ENCODE results near the gene KLRC2.
"Not testable (repeated sequence)": the region's sequence is repeated elsewhere in the genome, so short reads cannot be mapped to it uniquely, and the experiment has no call there.

The KLRC2 gene

DNA sequence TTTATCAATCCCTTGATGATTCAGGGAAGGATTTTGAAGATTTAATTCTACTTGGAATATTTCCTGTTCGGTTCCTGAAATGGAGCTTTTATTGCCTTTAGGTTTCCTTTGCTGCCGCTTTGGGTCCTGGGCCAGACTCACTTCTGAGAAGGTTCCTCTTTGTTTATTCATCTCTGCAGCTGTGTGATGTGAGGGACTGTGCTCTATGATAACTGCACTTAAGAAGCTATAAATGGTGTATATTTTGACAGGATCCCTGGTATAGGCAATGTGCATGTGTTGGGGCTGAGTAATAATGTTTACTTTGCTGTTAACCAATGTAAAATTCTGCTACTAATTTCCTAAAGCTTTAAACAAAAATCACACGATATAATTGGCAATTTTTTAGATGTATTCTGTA is at the start of gene KLRC2:
KLRC2 (minus strand) TSS at position 195 of the 400 bp plus-strand sequence; CDS start at position 171, 24 bp downstream.
- DNase-seq = not testable (repeated sequence)

DNA sequence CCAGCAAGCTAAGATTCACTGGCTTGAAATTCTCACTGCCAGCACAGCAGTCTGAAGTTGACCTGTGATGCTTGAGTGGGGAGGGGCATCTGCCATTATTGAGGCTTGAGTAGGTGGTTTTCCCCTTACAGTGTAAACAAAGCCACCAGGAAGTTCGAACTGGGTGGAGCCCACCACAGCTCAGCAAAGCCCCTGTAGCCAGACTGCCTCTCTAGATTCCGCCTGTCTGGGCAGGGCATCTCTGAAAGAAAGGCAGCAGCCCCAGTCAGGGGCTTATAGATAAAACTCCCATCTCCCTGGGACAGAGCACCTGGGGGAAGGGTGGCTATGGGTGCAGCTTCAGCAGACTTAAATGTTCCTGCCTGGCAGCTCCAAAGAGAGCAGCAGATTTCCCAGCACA is 46.1 kb upstream of the KLRC2 start:
- DNase-seq = not testable (repeated sequence)

DNA sequence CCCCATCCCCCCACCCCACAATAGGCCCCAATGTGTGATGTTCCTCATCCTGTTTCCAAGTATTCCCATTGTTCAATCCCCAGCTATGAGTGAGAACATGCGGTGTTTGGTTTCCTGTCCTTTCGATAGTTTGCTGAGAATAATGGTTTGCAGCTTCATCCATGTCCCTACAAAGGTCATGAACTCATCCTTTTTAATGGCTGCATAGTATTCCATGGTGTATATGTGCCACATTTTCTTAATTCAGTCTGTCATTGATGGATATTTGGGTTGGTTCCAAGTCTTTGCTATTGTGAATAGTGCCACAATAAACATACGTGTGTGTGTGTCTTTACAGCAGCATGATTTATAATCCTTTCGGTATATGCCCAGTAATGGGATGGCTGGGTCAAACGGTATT is 37.0 kb upstream of the KLRC2 start:
- DNase-seq = not testable (repeated sequence)

DNA sequence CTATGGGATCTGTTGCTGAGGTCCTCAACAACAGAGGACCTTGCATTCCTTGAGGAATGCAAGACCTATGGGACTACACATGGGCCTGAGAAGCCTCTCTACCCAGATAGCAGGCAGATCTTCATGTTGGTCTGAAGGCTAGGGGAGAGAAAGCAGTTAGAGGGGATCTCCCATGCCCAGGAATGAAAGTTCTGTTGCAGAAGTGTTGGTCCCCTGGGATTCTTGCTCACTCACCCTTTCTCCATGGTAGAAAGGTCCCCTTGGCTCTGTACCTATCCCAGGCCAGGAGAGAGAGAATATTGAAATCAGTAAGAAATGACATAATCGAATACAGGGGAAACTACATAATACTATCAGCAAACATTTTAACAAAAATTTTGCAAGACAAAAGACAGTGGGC is 33.9 kb upstream of the KLRC2 start:
- DNase-seq = no peak

DNA sequence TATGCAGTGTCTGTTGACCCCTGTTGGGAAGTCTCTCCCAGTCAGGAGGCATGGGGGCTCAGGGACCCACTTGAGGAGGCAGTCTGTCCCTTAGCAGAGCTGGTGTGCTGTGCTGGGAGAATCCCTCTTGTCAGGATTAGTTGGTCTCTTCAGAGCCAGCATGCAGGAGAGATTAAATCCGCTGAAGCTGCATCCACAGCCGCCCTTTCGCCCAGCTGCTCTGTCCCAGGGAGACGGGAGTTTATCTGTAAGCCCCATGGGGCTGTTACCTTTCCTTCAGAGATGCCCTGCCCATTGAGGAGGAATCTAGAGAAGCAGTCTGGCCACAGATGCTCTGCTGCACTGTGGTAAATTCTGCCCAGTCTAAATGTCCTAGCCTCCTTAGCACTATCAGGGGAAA is 30.5 kb upstream of the KLRC2 start:
- DNase-seq = no peak

DNA sequence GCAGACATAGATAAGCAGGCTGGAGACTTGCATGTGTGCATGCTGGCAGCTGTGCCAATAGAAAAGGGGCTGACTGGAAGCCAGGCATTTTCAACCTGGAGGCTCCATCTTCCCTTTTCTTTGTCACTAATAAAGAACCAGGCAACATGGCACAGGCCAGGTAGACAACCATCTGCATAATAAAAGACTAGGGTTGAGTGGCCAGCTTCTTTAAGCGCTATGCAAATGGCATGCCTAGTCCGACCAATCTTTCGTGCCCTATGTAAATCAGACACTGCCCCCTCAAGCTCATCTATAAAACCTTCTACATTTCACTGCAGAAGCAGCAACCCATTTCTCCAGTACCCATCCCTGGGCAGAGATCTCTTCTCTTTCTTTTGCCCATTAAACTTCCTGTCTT is 21.9 kb upstream of the KLRC2 start:
- DNase-seq = no peak

DNA sequence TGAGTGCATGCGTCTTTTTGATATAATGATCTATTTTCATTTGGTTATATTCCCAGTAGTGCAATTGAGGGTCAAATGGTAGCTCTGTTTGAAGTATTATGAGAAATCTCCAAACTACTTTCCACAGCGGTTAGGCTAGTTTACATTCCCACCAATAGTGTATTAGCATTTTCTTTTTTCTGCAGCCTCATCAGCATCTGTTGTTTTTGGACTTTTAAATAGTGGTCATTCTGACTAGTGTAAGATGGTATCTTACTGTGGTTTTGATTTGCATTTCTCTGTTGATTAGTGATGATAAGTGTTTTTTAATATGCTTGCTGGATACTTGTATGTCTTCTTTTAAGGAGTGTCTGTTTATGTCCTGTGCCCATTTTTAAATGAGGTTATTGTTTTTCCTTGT is 21.0 kb upstream of the KLRC2 start:
- DNase-seq = no peak

DNA sequence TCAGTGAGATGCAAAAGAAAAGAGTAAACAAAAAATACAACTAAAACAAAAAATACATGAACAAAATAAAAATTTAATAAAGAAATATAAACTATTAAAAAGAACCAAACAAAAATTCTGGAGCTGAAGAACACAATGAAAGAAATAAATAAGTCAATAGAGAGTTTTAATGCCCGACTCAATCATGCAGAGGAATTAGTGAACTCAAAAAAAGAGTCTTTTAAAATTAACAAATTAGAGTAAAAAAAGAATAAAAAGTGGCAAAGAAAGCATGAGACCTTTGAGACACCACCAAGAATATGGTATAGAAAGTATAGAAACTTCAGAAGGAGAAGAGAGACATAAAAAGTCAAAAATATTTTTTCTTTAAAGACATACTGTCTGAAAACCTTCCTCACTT is 20.0 kb upstream of the KLRC2 start:
- DNase-seq = no peak

DNA sequence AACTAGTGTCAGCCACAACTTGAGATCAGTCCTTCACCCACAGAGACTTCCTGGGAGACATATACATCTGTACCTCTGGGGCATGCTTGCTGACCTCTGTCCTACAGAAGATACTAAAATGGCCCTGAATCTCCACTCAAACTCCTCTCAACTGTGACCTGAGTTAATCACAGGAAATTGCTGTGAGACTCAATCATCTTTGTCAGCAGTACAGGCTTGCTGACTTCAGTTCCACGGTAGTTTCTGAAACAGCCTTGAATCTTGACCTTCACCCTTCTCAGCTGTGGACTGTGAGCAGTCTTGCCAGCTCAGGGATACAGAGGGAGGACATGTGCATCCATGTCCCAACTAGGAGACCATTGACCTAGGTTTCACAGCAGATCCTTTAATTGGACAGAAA is 18.7 kb upstream of the KLRC2 start:
- DNase-seq = no peak

DNA sequence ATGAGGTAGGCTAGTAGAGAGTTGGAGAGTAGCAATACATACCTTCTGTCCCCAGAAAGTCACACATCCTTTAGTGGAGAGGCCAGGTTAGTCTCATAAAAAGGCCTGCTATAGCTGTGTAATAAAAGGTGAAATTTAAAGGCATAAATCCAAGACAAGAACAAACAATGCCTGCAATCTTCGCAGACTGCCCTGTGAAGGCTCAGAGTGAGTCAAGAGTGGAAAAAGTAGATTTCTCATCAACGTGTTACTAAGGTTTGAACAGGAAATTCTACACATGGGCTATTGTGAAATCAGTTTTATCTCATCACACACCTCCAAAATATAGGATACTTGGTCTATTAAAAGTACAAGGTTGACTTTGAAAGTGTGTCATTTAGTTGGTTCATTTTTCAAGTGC is 17.3 kb upstream of the KLRC2 start, which contains the start of gene KLRC1:
KLRC1 (minus strand) TSS at position 222 of the 400 bp plus-strand sequence. CDS start 2,221 bp downstream, outside the sequence.
- DNase-seq = no peak

DNA sequence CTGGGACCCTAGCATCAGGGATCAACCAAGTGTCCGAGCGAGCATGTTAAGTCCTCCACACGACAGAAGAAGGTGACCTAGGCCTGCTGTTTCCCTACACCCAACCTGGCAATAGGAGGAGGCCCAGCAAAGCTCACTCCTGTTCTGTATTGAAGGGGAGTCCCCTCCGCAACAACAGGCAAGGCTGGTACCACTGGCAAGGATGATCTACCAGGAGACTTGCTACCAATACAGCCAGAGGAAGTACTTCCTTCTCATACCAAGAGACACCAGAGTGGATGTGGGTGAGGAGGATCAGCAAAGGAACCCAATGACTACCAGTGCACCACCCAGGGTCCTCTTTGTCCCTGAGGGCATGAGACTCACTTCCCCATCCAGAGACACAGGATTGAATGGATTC is 12.4 kb upstream of the KLRC2 start:
- no peak for DNase-seq

DNA sequence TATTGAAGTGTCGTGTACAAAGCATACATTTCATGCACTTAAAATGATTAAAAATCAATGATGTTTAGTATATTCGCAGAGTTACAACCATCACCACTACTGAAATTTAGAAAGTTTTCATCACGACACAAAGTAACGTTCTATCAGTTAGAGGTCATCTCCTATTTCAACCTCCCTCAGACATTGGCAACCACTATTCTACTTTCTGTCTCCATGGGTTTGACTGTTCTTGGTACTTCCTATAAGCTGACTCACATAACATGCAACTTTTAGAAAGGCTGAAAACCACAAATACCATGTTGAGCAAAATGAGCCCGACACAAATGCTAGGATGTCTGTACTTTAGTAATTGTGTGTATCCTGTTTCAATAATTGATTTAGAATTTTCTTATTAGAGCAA is 10.2 kb upstream of the KLRC2 start:
- DNase-seq = not testable (repeated sequence)

DNA sequence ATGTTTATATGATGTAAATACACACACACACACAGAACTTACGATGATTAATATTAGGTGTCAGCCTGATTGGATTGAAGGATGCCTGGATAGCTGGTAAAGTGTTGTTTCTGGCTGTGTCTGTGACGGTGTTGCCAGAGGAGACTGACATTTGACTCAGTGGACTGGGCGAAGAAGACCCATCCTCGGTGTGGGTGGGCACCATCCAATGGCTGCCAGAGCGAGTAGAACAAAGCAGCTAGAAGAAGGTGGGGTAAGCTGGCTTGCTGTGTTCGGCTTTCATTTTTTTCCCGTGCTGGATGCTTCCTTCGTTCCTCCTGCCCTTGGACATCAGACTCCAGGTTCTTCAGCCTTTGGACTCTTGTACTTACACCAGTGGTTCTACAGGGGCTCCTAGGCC is 5.3 kb upstream of the KLRC2 start:
- not testable (repeated sequence) for DNase-seq

DNA sequence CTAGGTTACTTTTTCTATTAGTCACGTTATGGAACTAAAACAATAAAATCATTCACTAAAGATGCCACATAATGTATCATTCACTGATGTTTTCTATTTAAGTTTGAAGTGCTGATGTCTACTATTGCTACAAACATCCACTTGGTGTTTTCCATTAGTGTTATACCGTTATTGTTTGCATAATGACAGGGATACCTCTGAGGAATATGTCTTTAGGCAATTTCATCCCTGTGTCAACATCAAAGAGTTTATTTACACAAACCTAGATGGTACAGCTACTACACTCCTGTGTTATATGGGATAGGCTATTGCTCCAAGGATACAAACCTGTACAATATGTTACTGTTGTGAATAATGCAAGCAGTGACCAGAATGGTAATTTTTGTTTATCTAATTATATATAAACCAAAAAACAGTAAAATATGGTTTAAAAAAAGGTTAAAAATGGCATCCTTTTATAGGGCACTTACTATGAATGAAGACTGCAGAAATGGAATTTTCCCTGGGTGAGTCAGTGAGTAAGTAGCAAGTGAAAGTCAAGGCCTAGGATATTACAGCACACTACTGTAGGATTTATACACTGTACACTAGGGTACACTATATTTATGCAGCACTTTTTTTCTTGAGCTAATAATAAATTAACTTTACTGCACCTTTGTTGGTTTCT is 3.9 kb upstream of the KLRC2 start:
- not testable (repeated sequence) for DNase-seq

DNA sequence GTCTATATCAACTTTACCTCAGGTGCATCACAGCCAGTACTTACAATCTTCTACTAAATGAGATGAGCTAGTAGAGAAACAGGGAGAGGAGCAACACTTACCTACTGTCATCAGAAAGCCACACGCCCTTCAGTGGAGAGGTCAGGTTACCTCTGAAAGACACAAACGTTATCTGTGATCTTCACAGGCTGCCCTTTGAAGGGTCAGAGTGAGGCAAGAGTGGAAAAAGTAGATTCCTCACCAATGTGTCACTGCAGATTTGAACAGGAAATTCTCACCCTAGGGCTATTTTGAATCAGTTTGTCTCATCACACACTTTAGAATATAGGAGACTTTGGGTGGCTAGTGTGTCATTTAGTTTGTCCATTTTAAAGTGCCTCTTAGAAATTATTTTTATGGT is 1.8 kb upstream of the KLRC2 start:
- not testable (repeated sequence) for DNase-seq

DNA sequence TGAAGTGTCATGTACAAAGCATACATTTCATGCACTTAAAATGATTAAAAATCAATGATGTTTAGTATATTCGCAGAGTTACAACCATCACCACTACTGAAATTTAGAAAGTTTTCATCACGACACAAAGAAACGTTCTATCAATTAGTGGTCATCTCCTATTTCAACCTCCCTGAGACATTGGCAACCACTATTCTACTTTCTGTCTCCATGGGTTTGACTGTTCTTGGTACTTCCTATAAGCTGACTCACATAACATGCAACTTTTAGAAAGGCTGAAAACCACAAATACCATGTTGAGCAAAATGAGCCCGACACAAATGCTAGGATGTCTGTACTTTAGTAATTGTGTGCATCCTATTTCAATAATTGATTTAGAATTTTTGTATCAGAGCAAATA is 5.2 kb downstream of the KLRC2 start:
- DNase-seq = not testable (repeated sequence)

DNA sequence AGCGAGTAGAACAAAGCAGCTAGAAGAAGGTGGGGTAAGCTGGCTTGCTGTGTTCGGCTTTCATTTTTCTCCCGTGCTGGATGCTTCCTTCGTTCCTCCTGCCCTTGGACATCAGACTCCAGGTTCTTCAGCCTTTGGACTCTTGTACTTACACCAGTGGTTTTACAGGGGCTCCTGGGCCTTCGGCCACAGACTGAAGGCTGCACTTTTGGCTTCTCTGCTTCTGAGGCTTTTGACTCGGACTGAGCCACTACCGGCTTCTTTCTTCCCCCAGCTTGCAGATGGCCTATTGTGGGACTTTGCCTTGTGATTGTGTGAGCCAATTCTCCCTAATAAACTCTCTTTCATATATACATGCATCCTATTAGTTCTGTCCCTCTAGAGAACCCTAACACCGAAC is 9.9 kb downstream of the KLRC2 start:
- DNase-seq = not testable (repeated sequence)

DNA sequence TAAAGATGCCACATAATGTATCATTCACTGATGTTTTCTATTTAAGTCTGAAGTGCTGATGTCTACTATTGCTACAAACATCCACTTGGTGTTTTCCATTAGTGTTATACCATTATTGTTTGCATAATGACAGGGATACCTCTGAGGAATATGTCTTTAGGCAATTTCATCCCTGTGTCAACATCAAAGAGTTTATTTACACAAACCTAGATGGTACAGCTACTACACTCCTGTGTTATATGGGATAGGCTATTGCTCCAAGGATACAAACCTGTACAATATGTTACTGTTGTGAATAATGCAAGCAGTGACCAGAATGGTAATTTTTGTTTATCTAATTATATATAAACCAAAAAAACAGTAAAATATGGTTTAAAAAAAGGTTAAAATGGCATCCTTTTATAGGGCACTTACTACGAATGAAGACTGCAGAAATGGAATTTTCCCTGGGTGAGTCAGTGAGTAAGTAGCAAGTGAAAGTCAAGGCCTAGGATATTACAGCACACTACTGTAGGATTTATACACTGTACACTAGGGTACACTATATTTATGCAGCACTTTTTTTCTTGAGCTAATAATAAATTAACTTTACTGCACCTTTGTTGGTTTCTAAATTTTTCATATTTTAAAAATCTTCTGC is 11.4 kb downstream of the KLRC2 start:
- not testable (repeated sequence) for DNase-seq

DNA sequence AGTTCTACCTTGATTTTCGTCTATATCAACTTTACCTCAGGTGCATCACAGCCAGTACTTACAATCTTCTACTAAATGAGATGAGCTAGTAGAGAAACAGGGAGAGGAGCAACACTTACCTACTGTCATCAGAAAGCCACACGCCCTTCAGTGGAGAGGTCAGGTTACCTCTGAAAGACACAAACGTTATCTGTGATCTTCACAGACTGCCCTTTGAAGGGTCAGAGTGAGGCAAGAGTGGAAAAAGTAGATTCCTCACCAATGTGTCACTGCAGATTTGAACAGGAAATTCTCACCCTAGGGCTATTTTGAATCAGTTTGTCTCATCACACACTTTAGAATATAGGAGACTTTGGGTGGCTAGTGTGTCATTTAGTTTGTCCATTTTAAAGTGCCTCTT is 13.7 kb downstream of the KLRC2 start:
- DNase-seq = not testable (repeated sequence)

DNA sequence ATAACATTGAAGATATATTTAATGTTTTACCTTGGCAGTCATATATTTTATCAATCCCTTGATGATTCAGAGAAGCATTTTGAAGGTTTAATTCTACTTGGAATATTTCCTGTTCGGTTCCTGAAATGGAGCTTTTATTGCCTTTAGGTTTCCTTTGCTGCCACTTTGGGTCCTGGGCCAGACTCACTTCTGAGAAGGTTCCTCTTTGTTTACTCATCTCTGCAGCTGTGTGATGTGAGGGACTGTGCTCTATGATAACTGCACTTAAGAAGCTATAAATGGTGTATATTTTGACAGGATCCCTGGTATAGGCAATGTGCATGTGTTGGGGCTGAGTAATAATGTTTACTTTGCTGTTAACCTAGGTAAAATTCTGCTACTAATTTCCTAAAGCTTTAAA is 15.5 kb downstream of the KLRC2 start, which contains the start of gene KLRC3:
KLRC3 (minus strand) TSS at position 262 of the 400 bp plus-strand sequence; CDS start at position 217, 45 bp downstream.
- not testable (repeated sequence) for DNase-seq

DNA sequence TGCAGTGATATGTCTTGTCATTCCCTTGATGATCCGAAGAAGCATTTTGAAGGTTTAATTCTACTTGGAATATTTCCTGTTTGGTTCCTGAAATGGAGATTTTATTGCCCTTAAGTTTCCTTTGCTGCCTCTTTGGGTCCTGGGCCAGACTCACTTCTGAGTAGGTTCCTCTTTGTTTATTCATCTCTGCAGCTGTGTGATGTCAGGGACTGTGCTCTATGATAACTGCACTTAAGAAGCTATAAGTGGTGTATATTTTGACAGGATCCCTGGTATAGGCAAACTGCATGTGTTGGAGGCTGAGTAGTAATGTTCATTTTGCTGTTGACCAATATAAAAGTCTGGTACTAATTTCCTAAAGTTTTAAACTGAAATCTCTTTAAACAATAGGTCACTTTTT is 26.4 kb downstream of the KLRC2 start, which contains the start of gene KLRC4:
KLRC4 (minus strand) TSS at position 366 of the 400 bp plus-strand sequence; CDS start at position 184, 182 bp downstream.
- DNase-seq = no peak

DNA sequence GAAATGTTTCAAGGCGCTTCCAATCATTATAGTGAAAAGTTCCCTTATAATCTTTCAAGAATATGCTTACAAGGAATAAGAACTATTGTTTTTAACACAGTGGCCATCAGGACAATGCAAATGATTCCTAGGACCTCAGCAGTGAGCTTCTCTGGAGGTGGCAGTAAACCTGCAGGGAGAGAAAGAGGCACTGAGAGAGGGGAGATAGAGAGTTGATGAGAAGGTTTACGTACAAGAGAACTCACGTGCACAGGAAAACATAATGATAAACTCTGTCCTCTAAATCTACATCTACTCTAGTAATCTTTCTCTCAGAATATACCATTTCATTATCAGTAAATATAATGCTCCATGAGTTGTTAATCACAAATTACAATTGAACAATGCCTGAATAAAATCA is 27.0 kb downstream of the KLRC2 start:
- no peak for DNase-seq

DNA sequence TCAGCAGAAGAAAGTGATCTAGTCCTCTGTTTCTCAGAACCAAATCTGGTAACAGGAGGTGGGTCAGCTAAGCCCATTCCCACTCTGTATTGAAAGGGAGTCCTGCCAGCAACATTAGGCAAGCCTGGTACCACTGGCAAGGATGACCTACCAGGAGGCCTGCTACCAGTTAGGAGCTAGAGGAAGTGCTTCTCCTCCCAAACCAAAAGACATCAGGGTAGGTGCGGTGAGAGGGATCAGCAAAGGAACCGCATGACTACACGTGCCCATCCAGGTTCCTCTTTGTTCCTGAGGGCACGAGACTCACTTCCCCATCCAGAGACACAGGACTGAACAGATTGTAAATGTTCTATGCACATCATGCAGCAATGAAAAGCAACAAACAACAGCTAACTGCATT is 29.1 kb downstream of the KLRC2 start:
- no peak for DNase-seq

DNA sequence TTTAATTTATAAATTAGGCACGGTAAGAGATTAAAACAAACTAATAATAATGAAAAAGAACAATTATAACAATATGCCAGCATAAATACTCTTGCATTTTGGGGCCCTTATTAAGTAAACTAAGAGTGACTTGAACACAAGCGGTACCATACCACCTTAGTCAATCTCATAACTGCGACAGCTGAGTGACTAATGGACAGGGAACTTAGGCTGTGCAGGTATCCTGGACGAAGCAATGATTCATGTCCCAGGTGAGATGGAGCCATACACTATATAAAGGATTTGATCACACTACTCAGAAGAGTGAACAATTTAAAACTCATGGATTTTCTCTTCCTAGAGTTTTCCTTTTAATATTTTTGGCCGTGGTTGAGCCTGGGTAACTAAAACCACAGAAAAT is 30.5 kb downstream of the KLRC2 start:
- DNase-seq = no peak

Data from NCI-H446 treated with DMSO at 0.1 percent for 48 hours (cell line).